GM12878 (cell line): ENCODE results near the gene TCEAL4. TPM values are rescaled to one million over a fixed set of nuclear protein-coding genes. Genes with fewer than 3 reads are reported as not detected.

Experiments used
- ATAC-seq: fragments of 200-7000 bp; cut with Tn5 transposase; 3 replicates; pipeline ENCODE4 v1.9.1; 2020; ENCODE audit warnings: mild to moderate bottlenecking, moderate library complexity
- BruUV-seq: library from RNA; stranded (reverse); fragments of 400-500 nt; replicated peaks from 2 replicates; lab custom pipeline; 2021; lab: Mats Ljungman, UMichigan
- CTCF ChIA-PET: fragments of 300-600 bp; sonication (Branson Sonifier 250); formaldehyde crosslinking; extraction: SDS; loops from one replicate; lab custom pipeline; 2021; ENCODE audit warnings: inconsistent platforms; lab: Yijun Ruan, JAX
- POLR2A ChIA-PET: fragments of 350-600 bp; formaldehyde crosslinking; extraction: SDS; loops from one replicate; lab custom pipeline; 2021; ENCODE audit warnings: inconsistent platforms; lab: Charles Lee
- RAD21 ChIA-PET: fragments of 300-600 bp; sonication (Branson Sonifier 250); formaldehyde crosslinking; loops from one replicate; lab custom pipeline; 2023; ENCODE audit warnings: antibody characterized with exemption; ENCODE audit not compliant: unreplicated experiment; lab: Charles Lee
- SMC1A ChIA-PET: fragments of 300-600 bp; sonication (Branson Sonifier 250); formaldehyde crosslinking; loops from one replicate; lab custom pipeline; 2023; ENCODE audit not compliant: unreplicated experiment, uncharacterized antibody; lab: Charles Lee
- DNase-seq: peaks from one replicate; pipeline ENCODE4 v3.0.0-alpha.2; 2011; ENCODE audit warnings: low read depth, low spot score
- FAIRE-seq: peaks from 3 replicates; lab custom pipeline; 2011; peaks lifted over from hg19 to GRCh38; lab: Jason Lieb, UNC
- H2AFZ ChIP-seq: 2 replicates; pipeline ENCODE4 v1.6.0; 2011; ENCODE audit warnings: low read depth, low read length, control low read depth; ENCODE audit not compliant: control insufficient read depth
- H3K27ac ChIP-seq: 2 replicates; pipeline ENCODE4 v1.5.1; 2011; ENCODE audit warnings: control low read depth; ENCODE audit not compliant: control insufficient read depth, insufficient read depth
- H3K27me3 ChIP-seq, 2 experiments: replicated peaks in 1 of 2; 2 replicates each; pipeline versions ENCODE4 v1.6.0 to v1.6.1; 2011; ENCODE audit warnings: low read length in 1 of 2; ENCODE audit not compliant: control insufficient read depth in 2 of 2, insufficient read depth in 2 of 2
- H3K36me3 ChIP-seq, 2 experiments: 2 replicates each; pipeline ENCODE4 v1.5.1; 2011; ENCODE audit warnings: low read length in 1 of 2; ENCODE audit not compliant: control insufficient read depth in 2 of 2, insufficient read depth in 2 of 2
- H3K4me1 ChIP-seq: 2 replicates; pipeline ENCODE4 v1.6.1; 2011; ENCODE audit warnings: mild to moderate bottlenecking, low read length, moderate library complexity, mixed read lengths; ENCODE audit not compliant: control insufficient read depth, insufficient read depth
- H3K4me2 ChIP-seq: 2 replicates; pipeline ENCODE4 v1.6.0; 2011; ENCODE audit warnings: control low read depth; ENCODE audit not compliant: control insufficient read depth, insufficient read depth
- H3K4me3 ChIP-seq: fragments of 200-600 bp; sonication (generic); 2 replicates; pipeline ENCODE4 v1.5.1; 2016
- H3K79me2 ChIP-seq: 2 replicates; pipeline ENCODE4 v1.6.0; 2011; ENCODE audit warnings: low read length; ENCODE audit not compliant: control insufficient read depth, insufficient read depth
- H3K9ac ChIP-seq: 2 replicates; pipeline ENCODE4 v1.8.0; 2011; ENCODE audit warnings: low read length, control low read depth, mixed read lengths; ENCODE audit not compliant: control insufficient read depth, insufficient read depth
- H3K9me3 ChIP-seq: replicated peaks from 3 replicates; pipeline ENCODE4 v1.5.1; 2011; ENCODE audit warnings: mild to moderate bottlenecking, low read length; ENCODE audit not compliant: control insufficient read depth, insufficient read depth
- H4K20me1 ChIP-seq: 2 replicates; pipeline ENCODE4 v1.6.0; 2011; ENCODE audit not compliant: control insufficient read depth, insufficient read depth
- HDAC2 ChIP-seq: fragments of 200-600 bp; sonication (generic); IDR thresholded peaks from 2 replicates; pipeline ENCODE4 v1.6.1; 2017
- KDM1A ChIP-seq: fragments of 200-600 bp; sonication (generic); IDR thresholded peaks from 2 replicates; pipeline ENCODE4 v1.6.1; 2016; ENCODE audit warnings: borderline replicate concordance
- LARP7 ChIP-seq: fragments of 450-650 bp; IDR thresholded peaks from 2 replicates; pipeline ENCODE4 v1.6.1; 2017; ENCODE audit warnings: mild to moderate bottlenecking
- SREBF2 ChIP-seq: IDR thresholded peaks from 2 replicates; pipeline ENCODE4 v1.6.1; 2012; ENCODE audit warnings: mild to moderate bottlenecking, low read length
- TARDBP ChIP-seq: IDR thresholded peaks from 2 replicates; pipeline ENCODE4 v1.6.1; 2016; ENCODE audit warnings: borderline replicate concordance
- ZNF24 ChIP-seq: fragments of 450-650 bp; IDR thresholded peaks from 2 replicates; pipeline ENCODE4 v1.6.1; 2017; ENCODE audit warnings: antibody characterized with exemption, mild to moderate bottlenecking
- ZNF384 ChIP-seq: IDR thresholded peaks from 2 replicates; pipeline ENCODE4 v1.6.1; 2012; ENCODE audit warnings: low read depth, mild to moderate bottlenecking, low read length, improper control_type of control experiment, borderline replicate concordance
- WGBS: methylation state at CpG from one replicate; pipeline ENCODE4 v1.1.6; 2016; ENCODE audit warnings: low lambda C conversion rate; ENCODE audit not compliant: insufficient replicate concordance, insufficient coverage; ENCODE audit errors: missing lambda C conversion rate; 5-methylcytosine and 5-hydroxymethylcytosine counted together
- in situ Hi-C: fragments of 300-500 bp; cut with MboI; formaldehyde crosslinking; loops from 9 replicates; pipeline ENCODE4 v1.14.3; 2018; ENCODE audit warnings: mixed read lengths
- intact Hi-C: fragments of 100-400 bp; cut with micrococcal nuclease; formaldehyde crosslinking; loops from one replicate; pipeline ENCODE4 v1.14.2; 2022; ENCODE audit not compliant: unreplicated experiment
- polyA plus RNA-seq, 11 experiments: library from polyadenylated mRNA; depleted of rRNA in 4 of 11; unstranded in 6 of 11; stranded (reverse) in 5 of 11; fragments of >200 nt; fragmentation: Nextera tagmentation in 4 of 11; fragmentation: Illumina TruSeq in 1 of 11; extraction: Ambion mirVana in 4 of 11; extraction: Trizol in 1 of 11; gene quantifications; 1 replicate in 1 of 11; 2 replicates in 10 of 11; pipeline versions ENCODE4 v1.2.1 to v1.2.3, GENCODE V29; 2011 to 2016; ENCODE audit warnings: inconsistent platforms in 2 of 11, missing spikeins in 2 of 11, low read depth in 1 of 11
- total RNA-seq, 4 experiments: library from RNA; depleted of rRNA in 3 of 4; stranded (reverse); fragments of >200 nt in 3 of 4; fragmentation: Illumina TruSeq in 1 of 4; extraction: Trizol in 1 of 4; gene quantifications; 2 replicates each; pipeline versions ENCODE4 v1.2.1 to v1.2.3, GENCODE V29; 2013 to 2021
- TF ChIP-seq, protein P1 (sequence below): IDR thresholded peaks from 2 replicates; pipeline ENCODE4 v1.6.1; 2011; ENCODE audit warnings: borderline replicate concordance, low read depth, mild to moderate bottlenecking, moderate library complexity, low read length; ENCODE audit not compliant: insufficient read depth, poor library complexity, severe bottlenecking

Gene TCEAL4
- total and polyA plus RNA-seq, 10 of the 15 experiments (the other 5 are each of a cell fraction or from before 2014, with no cell fraction given) = 9.6 to 63.8 (median 32.1) TPM

DNA sequence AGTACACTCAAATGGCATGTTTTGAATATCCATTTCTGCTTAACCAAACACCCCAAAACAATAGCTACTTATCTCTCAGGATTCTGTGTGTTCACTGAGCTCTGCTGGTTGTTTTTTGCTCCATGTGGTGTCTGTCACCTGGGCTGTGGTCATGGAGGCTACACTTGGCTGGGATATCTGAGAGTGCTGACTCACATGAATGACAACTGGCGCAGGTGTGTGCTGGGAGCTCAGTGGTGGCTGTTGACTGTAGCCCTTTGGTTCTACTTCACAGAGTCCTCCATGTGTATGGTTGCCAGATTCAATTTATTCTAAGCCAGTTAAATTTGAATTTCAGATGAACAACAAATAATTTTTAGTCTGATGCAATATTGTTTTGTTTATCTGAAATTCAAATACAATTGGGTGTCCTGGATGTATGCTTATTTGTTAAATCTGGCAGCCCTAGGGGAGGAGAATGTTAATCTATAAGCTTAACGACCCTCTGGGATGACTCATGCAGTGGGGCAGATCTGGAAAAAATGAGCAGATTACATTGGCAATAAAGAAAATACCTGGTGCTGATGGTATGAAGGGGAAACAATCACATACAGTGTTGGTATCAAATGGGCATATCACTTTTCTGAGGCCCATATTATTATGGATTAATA is 28.2 kb upstream of the TCEAL4 start:
- Histone ChIP-seq H3K27ac (no peak overlapping the region), H3K9me3 (no peaks in the 10 kb centered on the region), H3K4me1 (no peaks in the 10 kb centered on the region; the same call in 1 of the 2 replicates), H3K4me3 (no peak overlapping the region), H3K9ac (no peak overlapping the region), H4K20me1 (no peaks in the 10 kb centered on the region), H3K79me2 (no peaks in the 10 kb centered on the region), H3K27me3 (no peaks in the 10 kb centered on the region; a peak in 1 of 4 replicates), H3K4me2 (no peak overlapping the region), H2AFZ (no peak overlapping the region), H3K36me3 (no peaks in the 10 kb centered on the region)
- RAD21 ChIA-PET = no interaction called here
- no peak for ATAC-seq
- no peak for FAIRE-seq
- BruUV-seq = no TSS peak
- intact Hi-C loops (no loop called here), in situ Hi-C loops (no loop called here)
- 0% methylated on average over 2 of the region's 2 CpGs for WGBS
- CTCF ChIA-PET = no interaction called here
- TF ChIP-seq ZNF24 (no peak), LARP7 (no peak), ZNF384 (no peak), SREBF2 (no peak), KDM1A (no peak), TARDBP (no peak), HDAC2 (no peak)
- TF ChIP-seq, protein P1, sequence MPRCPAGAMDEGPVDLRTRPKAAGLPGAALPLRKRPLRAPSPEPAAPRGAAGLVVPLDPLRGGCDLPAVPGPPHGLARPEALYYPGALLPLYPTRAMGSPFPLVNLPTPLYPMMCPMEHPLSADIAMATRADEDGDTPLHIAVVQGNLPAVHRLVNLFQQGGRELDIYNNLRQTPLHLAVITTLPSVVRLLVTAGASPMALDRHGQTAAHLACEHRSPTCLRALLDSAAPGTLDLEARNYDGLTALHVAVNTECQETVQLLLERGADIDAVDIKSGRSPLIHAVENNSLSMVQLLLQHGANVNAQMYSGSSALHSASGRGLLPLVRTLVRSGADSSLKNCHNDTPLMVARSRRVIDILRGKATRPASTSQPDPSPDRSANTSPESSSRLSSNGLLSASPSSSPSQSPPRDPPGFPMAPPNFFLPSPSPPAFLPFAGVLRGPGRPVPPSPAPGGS = no peak
- SMC1A ChIA-PET = interaction anchor here (0.6 to 1.2 kb wide), 3 partner anchors 22 to 129 kb away, joined by 3 to 4 read pairs (median 4); partner anchors contain the start of gene MORF4L2
- POLR2A ChIA-PET = no interaction called here
- DNase-seq = no peak
